ENCODE results near the gene SCAF1. TPM values are rescaled to one million over a fixed set of nuclear protein-coding genes. Genes with fewer than 3 reads are reported as not detected.
A peak's percentile ranks its signal among the peaks of the same experiment; 100 is the strongest.

The SCAF1 gene
- total RNA-seq, 2 donors from 2014 or later: 75.8 to 106 TPM

DNA sequence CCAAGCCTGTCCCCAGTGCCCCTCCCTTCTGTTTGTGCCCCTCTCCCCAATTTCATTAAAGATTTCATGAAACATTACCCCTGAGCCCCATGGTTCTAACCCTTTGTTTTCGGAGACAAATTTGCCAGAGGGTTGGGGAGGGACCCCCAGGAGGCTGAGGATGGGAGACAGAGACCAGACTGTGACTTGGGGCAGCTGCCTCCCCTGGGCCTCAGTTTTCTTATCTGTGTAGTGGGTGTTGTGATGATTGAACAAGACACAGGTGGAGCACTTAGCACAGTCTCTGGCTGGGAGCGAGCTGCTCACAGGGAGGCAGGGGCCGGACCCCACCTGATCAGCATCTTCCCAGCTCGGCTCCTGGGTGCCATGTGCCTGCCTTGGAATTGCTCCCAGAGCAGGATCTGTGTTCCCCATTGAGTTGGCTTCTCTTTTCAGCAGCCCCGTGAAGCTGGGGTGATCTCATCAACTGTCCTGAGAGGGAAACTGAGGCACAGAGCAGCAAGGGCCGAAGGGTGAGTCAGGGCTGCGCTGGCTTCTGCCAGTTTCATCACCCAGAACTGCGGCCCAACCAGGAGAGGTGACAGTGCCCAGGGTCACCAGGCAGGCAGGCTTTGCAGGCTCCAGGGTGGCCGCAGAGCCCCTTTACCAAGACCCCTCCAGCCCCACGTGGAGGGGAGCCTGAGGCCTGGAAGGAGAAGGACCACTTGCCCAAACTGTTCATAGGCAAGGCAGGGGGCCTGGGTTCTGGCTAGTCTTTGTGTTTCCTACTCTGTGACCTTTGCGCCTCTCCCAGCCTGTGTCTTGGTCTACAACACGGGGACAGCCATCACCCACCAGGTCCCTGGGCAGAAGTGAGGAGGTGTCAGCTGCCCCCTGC is 16.8 kb downstream of the SCAF1 start:
- ATAC-seq: no peak
- H3K4me1 Mint-ChIP-seq (ENCODE audit: low read depth in 2 of 2): peaks cover 9 to 29% of the 10 kb centered on the region in 2 donors
- no peaks in the 10 kb centered on the region for H3K27me3 Mint-ChIP-seq
- H3K9me3 Mint-ChIP-seq: no peaks in the 10 kb centered on the region
- H3K27ac Mint-ChIP-seq: no peak overlapping the region
- peaks cover 5% of the 10 kb centered on the region for H3K36me3 Mint-ChIP-seq
- no peak for DNase-seq (ENCODE audit: low spot score)
- no peak overlapping the region for H3K4me3 Mint-ChIP-seq

DNA sequence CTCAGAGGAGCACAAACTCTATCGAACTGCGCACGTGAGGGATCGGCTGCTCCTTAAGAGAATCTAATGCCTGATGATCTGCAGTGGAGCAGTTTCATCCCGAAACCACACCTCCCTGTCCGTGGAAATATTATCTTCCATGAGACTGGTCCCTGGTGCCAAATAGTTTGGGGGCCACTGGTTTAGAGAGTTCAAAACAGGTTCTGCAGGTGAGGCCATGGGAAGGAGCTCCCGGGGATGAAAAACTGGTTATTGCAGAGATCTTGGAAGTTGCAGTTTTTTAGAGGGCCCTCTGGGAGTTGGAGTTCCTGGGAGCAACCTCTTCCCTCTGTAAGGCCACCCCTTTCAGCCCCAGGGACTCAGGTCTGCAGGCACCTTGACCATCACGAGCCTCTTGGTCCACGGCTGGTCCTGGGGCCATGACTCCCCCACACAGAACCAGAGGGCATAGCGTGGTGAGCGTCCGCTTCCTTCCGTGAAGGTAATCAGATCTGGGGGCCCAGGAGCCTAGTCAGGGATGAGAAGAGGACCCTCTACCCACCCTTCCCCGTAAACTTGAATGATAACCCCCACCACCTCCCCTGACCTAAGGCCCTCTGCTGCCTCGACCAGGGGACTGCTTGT is 18.4 kb downstream of the SCAF1 start:
- H3K9me3 Mint-ChIP-seq: no peaks in the 10 kb centered on the region
- no peak overlapping the region for H3K4me3 Mint-ChIP-seq
- H3K36me3 Mint-ChIP-seq: peaks cover 2% of the 10 kb centered on the region
- H3K4me1 Mint-ChIP-seq (ENCODE audit: low read depth in 2 of 2): peaks cover 19 to 34% of the 10 kb centered on the region in 2 donors
- no peak for DNase-seq (ENCODE audit: low spot score)
- no peak overlapping the region for H3K27ac Mint-ChIP-seq
- H3K27me3 Mint-ChIP-seq: no peaks in the 10 kb centered on the region
- no peak for ATAC-seq

DNA sequence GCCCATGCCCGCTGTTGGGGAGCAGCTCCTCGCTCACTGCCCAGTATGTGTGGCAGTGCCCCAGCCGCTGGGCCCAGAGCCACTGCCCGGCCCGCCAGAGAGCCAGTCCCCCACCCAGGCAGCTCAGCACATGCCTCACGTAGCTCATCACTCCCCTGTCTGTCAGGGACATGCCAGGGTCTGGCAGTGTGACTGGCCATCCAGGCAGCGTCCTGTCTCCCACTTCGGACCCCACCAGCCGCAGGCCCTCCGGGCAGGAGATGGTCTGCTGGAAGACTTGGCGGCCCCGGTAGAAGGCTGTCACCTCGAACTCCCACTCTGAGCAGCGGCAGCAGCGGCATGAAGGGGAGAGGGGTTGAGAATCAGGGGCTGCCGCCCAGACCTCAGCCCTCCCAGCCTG is 20.0 kb downstream of the SCAF1 start:
- Mint-ChIP-seq H3K4me1 (ENCODE audit: low read depth in 2 of 2) (peaks cover 29 to 33% of the 10 kb centered on the region in 2 donors), H3K4me3 (no peak overlapping the region), H3K27me3 (no peaks in the 10 kb centered on the region), H3K9me3 (no peaks in the 10 kb centered on the region), H3K27ac (peak overlapping the region in 1 of 2 donors; percentile 94), H3K36me3 (peaks cover 4% of the 10 kb centered on the region)
- DNase-seq (ENCODE audit: low spot score) (no peak), ATAC-seq (no peak)

DNA sequence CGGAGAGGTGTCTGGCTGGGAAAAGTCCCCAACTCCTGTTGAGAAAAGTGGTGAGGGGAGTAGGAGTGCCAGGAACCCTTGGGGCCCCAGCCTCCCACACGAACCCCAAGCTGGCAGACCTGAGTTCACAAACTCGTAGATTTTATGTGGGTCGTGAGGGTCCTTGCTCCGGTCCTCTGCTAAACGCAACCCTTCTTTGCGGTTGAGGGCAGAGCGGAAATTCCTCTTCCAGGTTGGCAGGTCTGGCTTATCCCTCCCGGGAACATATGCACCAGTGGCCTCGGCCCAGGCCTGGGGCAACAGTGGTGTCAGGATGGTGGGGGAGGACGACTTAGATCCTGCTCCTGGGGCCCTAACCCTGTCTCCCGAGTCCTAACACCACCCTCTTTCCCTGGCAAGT is 21.2 kb downstream of the SCAF1 start:
- Mint-ChIP-seq H3K27me3 (no peaks in the 10 kb centered on the region), H3K36me3 (peaks cover 4% of the 10 kb centered on the region), H3K27ac (peak overlapping the region; percentile 94 to 100), H3K4me1 (ENCODE audit: low read depth in 2 of 2) (peaks cover 34 to 35% of the 10 kb centered on the region in 2 donors), H3K9me3 (no peaks in the 10 kb centered on the region), H3K4me3 (peak overlapping the region; percentile 99)
- ATAC-seq (no peak), DNase-seq (ENCODE audit: low spot score) (no peak)

DNA sequence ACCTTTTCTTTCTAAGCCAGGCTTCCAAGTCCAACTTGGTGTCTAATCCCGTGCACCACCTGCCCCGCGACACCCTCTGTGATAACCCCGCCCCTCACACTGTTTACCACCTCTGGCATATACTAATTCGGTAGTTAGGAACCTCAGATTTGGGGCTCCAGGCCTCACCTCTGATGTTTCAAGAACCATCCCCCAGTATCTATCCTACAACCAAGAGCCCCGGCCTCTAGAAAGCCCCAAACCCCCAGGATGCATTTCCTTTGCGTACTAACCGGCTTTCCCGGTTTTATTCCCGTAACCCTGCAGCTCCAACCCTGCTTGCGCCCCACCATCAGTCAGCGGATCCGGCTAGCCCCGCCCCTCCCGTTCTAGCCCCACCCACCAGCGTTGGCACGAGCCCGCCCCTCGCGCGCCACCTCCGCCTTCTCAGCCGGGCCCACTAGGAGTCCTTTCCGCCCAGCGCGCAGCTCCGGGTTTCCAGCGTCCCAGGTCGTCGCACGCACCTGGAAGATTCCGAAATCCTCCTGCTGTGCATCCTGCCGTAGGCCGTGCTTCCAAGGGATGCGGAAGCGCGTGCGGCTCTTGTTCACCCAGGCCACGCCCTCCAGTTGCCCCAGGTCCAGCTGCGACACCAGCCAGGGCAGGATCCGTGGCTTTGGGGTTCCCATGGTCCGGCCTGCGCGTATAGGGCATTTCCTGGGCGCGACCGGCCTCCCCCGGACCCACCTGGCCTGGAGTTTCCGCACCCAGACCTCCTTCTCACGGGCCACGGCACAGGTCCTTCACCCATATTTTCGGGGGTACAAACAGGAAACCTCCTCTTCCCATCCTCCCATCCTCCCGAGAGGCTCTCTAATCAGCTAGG is 22.4 kb downstream of the SCAF1 start:
- Mint-ChIP-seq H3K9me3 (no peaks in the 10 kb centered on the region), H3K27ac (peak overlapping the region; percentile 94 to 100), H3K27me3 (no peaks in the 10 kb centered on the region), H3K4me3 (peak overlapping the region; percentile 99), H3K4me1 (ENCODE audit: low read depth in 2 of 2) (peaks cover 34 to 35% of the 10 kb centered on the region in 2 donors), H3K36me3 (peaks cover 4% of the 10 kb centered on the region)
- ATAC-seq: peak; percentile 79 to 87
- peak; percentile 88 for DNase-seq (ENCODE audit: low spot score)

DNA sequence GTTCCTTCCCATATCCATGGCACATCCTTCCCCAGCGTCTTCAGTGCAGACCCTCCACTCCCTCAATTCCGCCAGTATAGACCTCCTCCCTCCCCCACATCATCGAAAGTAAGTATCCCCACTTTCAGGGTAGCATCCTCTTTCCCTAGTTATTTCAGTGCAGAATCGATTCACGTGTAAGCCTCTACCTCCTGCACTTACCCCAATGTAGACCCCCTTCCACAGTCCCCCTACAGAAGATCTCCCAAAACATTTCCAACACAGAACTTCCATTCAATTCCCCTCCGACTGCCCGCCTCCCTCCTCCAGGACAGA is 23.0 kb downstream of the SCAF1 start:
- H3K4me1 Mint-ChIP-seq (ENCODE audit: low read depth in 2 of 2): peaks cover 34 to 38% of the 10 kb centered on the region in 2 donors
- H3K27ac Mint-ChIP-seq: peak overlapping the region; percentile 94 to 100
- H3K9me3 Mint-ChIP-seq: no peaks in the 10 kb centered on the region
- DNase-seq (ENCODE audit: low spot score) (no peak), ATAC-seq (no peak)
- peak overlapping the region; percentile 99 for H3K4me3 Mint-ChIP-seq
- no peaks in the 10 kb centered on the region for H3K27me3 Mint-ChIP-seq
- H3K36me3 Mint-ChIP-seq: peaks cover 4% of the 10 kb centered on the region

DNA sequence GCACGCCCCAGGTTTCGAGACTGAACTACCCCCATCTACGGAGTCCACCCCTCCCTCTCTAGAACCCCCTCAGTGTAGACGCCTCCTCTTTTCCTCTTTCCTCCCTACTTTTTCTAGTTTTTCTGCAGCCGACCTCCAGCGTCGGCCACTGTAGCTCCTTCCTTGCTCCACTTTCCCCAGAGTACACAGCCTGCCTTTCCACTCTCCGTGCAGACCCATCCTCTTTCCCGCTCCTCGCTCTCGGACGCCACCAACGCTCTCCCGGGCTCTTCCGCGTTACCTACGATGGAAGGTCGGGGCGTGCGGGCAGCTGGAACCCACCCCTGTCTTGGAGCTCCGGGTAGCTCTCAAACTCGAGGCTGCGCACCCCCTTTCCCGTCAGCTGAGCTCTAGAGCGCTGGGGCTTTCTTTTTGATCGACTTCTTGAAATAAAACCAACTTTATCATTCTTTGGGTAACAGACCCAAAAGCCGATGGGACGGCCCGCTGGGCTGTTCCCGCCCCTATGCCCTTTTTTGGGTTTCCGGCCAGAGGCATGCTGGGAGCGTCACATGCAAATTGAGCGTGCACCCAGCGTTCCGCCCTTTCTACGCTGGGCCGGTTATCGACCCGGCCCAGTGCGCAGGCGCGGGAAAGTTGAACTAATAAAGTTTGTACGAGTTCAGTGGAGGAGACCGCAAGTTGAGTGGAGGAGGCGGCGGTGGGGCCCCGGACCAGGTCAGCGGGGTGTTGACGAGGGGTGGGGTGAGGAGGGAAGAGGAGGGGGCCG is 23.5 kb downstream of the SCAF1 start, which contains the start of the genes BCL2L12 and IRF3:
Gene BCL2L12, plus strand, starts transcription at position 583 of the 769 bp plus-strand sequence. CDS start 760 bp downstream, outside the sequence.
Gene IRF3, minus strand, starts transcription at position 507 of the 769 bp plus-strand sequence. CDS start 1,019 bp downstream, outside the sequence.
- Mint-ChIP-seq H3K27me3 (no peaks in the 10 kb centered on the region), H3K36me3 (peaks cover 4% of the 10 kb centered on the region), H3K4me1 (ENCODE audit: low read depth in 2 of 2) (peaks cover 34 to 38% of the 10 kb centered on the region in 2 donors), H3K9me3 (no peaks in the 10 kb centered on the region), H3K27ac (peak within 1 kb of the TSS; percentile 94 to 100), H3K4me3 (peak within 1 kb of the TSS; percentile 99)
- DNase-seq (ENCODE audit: low spot score) (peak; percentile 99), ATAC-seq (peak; percentile 93)

DNA sequence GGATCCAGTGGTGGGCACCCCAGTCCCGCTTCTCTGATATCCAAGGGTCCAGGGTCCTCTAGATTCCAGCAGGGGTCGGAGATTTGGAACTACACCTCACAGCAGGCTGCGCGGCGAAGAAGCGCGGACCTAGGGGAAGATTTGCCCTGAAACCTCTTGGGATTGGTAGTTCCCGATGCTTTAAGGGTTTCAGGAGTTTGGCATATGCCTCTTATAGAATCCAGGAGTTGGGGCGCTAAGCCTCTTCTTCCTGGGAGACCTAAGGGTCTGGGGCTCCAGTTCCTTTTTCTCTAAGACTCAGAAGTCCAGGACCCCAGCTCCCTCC is 24.1 kb downstream of the SCAF1 start:
- Mint-ChIP-seq H3K27ac (peak overlapping the region; percentile 94 to 100), H3K4me1 (ENCODE audit: low read depth in 2 of 2) (peaks cover 34 to 38% of the 10 kb centered on the region in 2 donors)

DNA sequence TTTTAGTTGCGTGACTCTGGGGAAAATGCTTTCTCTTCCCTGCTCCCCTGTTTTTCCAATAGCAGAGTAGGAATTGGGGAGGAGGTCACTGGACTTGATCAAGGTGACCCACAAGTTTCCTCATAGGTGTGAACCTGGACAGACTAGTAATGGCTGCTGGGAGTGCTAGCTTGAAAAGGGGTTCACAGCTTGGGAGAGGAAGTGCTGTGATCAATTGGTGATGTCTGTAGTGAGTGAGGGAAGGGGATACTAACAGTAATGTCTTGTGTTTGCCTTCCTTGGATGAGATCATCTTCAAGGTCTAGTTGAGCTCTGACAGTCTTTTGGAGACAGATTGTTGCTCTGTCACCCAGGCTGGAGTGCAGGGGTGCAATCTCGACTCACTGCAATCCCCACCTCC is 25.5 kb downstream of the SCAF1 start:
- H3K9me3 Mint-ChIP-seq: no peaks in the 10 kb centered on the region
- no peak for DNase-seq (ENCODE audit: low spot score)
- no peaks in the 10 kb centered on the region for H3K27me3 Mint-ChIP-seq
- peaks cover 4% of the 10 kb centered on the region for H3K36me3 Mint-ChIP-seq
- no peak for ATAC-seq
- H3K27ac Mint-ChIP-seq: peak overlapping the region in 1 of 2 donors; percentile 94
- peaks cover 43 to 46% of the 10 kb centered on the region in 2 donors for H3K4me1 Mint-ChIP-seq (ENCODE audit: low read depth in 2 of 2)
- peak overlapping the region; percentile 99 for H3K4me3 Mint-ChIP-seq

More for the DNA sequence above, 24.1 kb downstream of the SCAF1 start:
- Mint-ChIP-seq H3K4me3 (peak overlapping the region; percentile 99), H3K9me3 (no peaks in the 10 kb centered on the region), H3K27me3 (no peaks in the 10 kb centered on the region), H3K36me3 (peaks cover 4% of the 10 kb centered on the region)
- DNase-seq (ENCODE audit: low spot score) (no peak), ATAC-seq (no peak)

DNA sequence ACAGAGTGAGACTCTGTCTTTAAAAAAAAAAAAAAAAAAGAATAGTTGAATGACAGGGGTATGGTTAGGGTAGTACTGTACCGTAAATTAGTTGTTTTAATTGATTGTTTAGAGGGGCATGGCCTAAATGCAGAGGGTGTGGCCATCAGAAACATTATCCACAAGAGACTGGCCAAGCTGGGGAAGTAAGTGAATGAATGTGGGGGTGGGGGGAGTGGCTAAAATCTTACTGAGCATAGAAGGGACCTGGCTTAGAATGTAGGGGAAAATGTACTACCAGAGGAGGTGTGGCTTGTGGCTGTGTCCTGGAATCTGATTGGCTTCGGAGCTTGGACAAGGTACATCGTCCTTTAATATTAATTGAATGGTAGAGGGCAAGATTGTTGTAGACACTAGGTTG is 27.5 kb downstream of the SCAF1 start:
- H3K4me1 Mint-ChIP-seq (ENCODE audit: low read depth in 2 of 2): peaks cover 41% of the 10 kb centered on the region in 2 donors
- no peaks in the 10 kb centered on the region for H3K27me3 Mint-ChIP-seq
- no peaks in the 10 kb centered on the region for H3K9me3 Mint-ChIP-seq
- no peak overlapping the region for H3K27ac Mint-ChIP-seq
- ATAC-seq: no peak
- no peak overlapping the region for H3K4me3 Mint-ChIP-seq
- H3K36me3 Mint-ChIP-seq: peaks cover 4% of the 10 kb centered on the region
- no peak for DNase-seq (ENCODE audit: low spot score)

DNA sequence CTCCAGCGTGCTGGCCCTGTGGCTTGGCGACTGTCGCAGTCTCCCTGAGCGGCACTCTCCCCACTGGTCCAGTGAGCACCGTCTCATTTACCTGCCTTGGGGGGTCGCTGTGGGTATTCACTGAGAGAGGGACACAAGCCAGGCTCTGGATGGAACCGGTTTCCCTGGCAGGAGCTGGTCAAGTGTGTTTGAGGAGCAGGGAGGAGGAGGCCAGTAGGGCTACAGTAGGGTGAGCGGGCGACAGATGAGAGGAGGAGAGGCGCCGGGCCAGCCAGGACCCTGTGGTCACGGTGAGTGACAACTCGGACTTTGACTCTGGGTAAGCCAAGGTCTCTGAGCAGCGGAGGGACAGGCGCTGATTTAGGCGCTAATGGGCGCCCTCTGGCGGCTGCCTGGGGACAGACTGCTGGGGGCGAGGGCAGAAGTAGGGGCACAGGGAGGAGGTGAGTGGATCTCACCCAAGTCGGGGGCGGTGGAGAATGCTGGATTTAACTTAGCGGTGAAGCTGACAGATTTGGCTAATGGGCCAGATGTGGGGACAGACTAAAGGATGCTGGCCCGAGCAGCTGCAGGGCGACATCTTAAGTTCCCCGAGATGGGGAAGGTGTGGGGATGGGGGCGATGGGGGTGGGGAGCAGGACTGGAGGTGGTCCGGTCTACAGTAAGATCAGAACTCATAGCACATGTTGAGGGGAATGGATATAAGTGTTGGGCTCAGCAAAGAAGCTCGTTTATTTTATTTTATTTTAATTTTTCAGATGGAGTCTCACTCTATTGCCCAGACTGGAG is 30.3 kb downstream of the SCAF1 start:
- Mint-ChIP-seq H3K9me3 (no peaks in the 10 kb centered on the region), H3K27me3 (no peaks in the 10 kb centered on the region), H3K4me3 (no peak overlapping the region), H3K36me3 (no peaks in the 10 kb centered on the region), H3K4me1 (ENCODE audit: low read depth in 2 of 2) (peaks cover 27 to 28% of the 10 kb centered on the region in 2 donors), H3K27ac (peak overlapping the region in 1 of 2 donors; percentile 23)
- ATAC-seq (no peak), DNase-seq (ENCODE audit: low spot score) (peak; percentile 80)

DNA sequence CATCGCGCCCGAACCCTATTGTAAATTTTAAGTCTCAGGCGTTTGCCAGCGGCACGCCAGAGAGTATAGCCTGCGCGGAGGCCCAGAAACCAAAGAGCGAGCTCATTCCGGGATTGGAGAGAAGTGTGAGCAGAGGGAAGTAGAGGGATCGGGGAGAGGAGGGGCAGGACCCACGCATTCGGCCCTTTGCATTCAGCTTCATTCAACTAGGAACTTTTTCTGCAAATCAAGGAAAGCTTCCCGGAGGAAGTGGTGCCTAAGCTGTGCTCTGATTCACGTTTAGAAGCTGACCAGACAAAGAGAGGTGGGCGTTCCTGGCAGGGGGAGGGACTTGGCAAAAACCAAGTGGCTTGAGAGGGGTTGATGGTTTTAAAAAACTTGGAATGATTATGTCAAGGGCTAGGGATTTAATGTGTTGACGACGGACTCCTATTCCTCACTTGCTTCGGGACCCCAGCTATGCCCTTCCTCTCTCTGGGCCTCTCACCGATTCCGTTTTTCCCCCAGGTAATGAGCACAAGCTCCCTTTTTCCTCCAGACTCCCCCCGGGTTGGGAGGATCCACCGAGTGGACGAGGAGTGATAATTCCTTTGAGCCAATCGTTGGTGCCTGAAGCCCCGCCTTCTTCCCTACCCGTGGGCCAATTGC is 34.3 kb downstream of the SCAF1 start:
- Mint-ChIP-seq H3K36me3 (no peaks in the 10 kb centered on the region), H3K9me3 (no peaks in the 10 kb centered on the region), H3K4me1 (ENCODE audit: low read depth in 2 of 2) (peaks cover 41 to 42% of the 10 kb centered on the region in 2 donors), H3K27me3 (no peaks in the 10 kb centered on the region), H3K27ac (peak overlapping the region; percentile 97 to 98), H3K4me3 (peak overlapping the region; percentile 94)
- ATAC-seq (peak; percentile 32 to 52), DNase-seq (ENCODE audit: low spot score) (peak; percentile 84)
